Measurements from ENCODE around the gene PDLIM4. TPM values are rescaled to one million over a fixed set of nuclear protein-coding genes. Genes with fewer than 3 reads are reported as not detected.

The PDLIM4 gene
- total RNA-seq, 1 experiment from 2014 or later = 47.2 TPM

DNA sequence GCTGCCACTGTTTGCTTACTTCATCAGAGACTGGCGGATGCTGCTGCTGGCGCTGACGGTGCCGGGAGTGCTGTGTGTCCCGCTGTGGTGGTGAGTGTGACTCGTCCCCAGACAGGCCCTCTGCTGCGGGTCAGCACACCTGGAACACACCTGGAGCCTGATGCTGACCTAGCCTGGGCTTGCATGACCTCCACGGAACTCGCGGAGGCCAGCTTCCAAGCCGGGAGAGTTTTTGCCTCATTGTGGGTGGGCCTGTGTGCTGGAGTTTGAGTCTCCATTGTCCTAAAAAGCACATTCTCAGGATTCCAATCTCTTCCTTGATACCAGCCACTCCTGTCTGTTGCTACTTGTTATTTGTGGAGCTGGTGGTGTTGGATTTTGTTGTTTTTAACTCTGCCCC is 64.8 kb downstream of the PDLIM4 start:
- Histone ChIP-seq H3K9me3 (ENCODE audit: insufficient read depth, low read depth) (no peaks in the 10 kb centered on the region), H3K4me1 (replicated peaks; ENCODE audit: insufficient read depth) (no peaks in the 10 kb centered on the region), H3K27me3 (ENCODE audit: insufficient read depth, low read depth) (no peaks in the 10 kb centered on the region), H3F3A (ENCODE audit: insufficient read depth, low read depth) (no peaks in the 10 kb centered on the region), H3K27ac (no peak overlapping the region), H3K36me3 (ENCODE audit: low read depth) (no peaks in the 10 kb centered on the region), H3K9me2 (ENCODE audit: insufficient read depth) (no peaks in the 10 kb centered on the region), H2AFZ (no peak overlapping the region), H3K4me2 (no peak overlapping the region), H3K79me2 (ENCODE audit: low read depth) (no peaks in the 10 kb centered on the region), H4K20me1 (ENCODE audit: insufficient read depth) (no peaks in the 10 kb centered on the region), H3K4me3 (no peak overlapping the region)
- CTCF ChIA-PET = no interaction called here
- DNase-seq = no peak
- BruUV-seq (replicated peaks) = no TSS peak
- POLR2A ChIA-PET (ENCODE audit: unreplicated experiment) = no interaction called here
- intact Hi-C loops (cut with micrococcal nuclease; ENCODE audit: unreplicated experiment) = no loop called here
- no peak for TF ChIP-seq EZH2 (IDR thresholded peaks at IDR 0.05; ENCODE audit: low read depth)
- TF ChIP-seq, protein P1, sequence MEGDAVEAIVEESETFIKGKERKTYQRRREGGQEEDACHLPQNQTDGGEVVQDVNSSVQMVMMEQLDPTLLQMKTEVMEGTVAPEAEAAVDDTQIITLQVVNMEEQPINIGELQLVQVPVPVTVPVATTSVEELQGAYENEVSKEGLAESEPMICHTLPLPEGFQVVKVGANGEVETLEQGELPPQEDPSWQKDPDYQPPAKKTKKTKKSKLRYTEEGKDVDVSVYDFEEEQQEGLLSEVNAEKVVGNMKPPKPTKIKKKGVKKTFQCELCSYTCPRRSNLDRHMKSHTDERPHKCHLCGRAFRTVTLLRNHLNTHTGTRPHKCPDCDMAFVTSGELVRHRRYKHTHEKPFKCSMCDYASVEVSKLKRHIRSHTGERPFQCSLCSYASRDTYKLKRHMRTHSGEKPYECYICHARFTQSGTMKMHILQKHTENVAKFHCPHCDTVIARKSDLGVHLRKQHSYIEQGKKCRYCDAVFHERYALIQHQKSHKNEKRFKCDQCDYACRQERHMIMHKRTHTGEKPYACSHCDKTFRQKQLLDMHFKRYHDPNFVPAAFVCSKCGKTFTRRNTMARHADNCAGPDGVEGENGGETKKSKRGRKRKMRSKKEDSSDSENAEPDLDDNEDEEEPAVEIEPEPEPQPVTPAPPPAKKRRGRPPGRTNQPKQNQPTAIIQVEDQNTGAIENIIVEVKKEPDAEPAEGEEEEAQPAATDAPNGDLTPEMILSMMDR (conservative IDR thresholded peaks at IDR 0.05) = no peak

Small RNAs within 50 kb of the gene (microRNA-seq; reads per million reads assigned to microRNA genes)
- gene MIR6830 (ENCODE audit: borderline number of aligned reads, borderline replicate concordance) = not detected

Other genes starting within 250 kb of the PDLIM4 start
- not detected in 2 replicates for gene ACSL6, start 246.0 kb upstream of the PDLIM4 start, total RNA-seq (2021)
- gene IL3, start 197.0 kb upstream of the PDLIM4 start, total RNA-seq (2021) = not detected in 2 replicates
- gene CSF2, start 183.9 kb upstream of the PDLIM4 start, total RNA-seq (2021) = not detected in 2 replicates
- gene P4HA2, start 29.8 kb upstream of the PDLIM4 start, total RNA-seq (2021) = 21.7 and 24.0 TPM in 2 replicates
- gene SLC22A4, start 36.7 kb downstream of the PDLIM4 start, total RNA-seq (2021) = 4.2 and 4.9 TPM in 2 replicates
- 13.5 and 15.2 TPM in 2 replicates for gene SLC22A5, start 112.0 kb downstream of the PDLIM4 start, total RNA-seq (2021)
- 27.1 and 38.9 TPM in 2 replicates for gene IRF1, start 233.1 kb downstream of the PDLIM4 start, total RNA-seq (2021)